Colonic mucosa (tissue), 4 donors: Measurements from ENCODE around the gene NCOA1. TPM values are rescaled to one million over a fixed set of nuclear protein-coding genes. Genes with fewer than 3 reads are reported as not detected.

Experiments used
- DNase-seq: peaks from one replicate; pipeline ENCODE4 v3.0.0-alpha.2; 2020
- H3K27ac ChIP-seq: fragments of 200-600 bp; one replicate; pipeline ENCODE4 v1.8.0; 2021
- H3K27me3 ChIP-seq: fragments of 200-600 bp; one replicate; pipeline ENCODE4 v1.8.0; 2021
- H3K36me3 ChIP-seq: fragments of 200-600 bp; one replicate; pipeline ENCODE4 v1.8.0; 2021
- H3K4me1 ChIP-seq: fragments of 200-600 bp; one replicate; pipeline ENCODE4 v1.8.0; 2021; ENCODE audit warnings: mild to moderate bottlenecking
- H3K4me3 ChIP-seq: fragments of 200-600 bp; one replicate; pipeline ENCODE4 v1.8.0; 2021
- H3K9ac ChIP-seq, 2 donors: one replicate each; pipeline ENCODE4 v1.7.0; 2013; ENCODE audit warnings: control low read depth in 2 of 2, low read depth in 2 of 2, low read length in 2 of 2
- H3K9me3 ChIP-seq: fragments of 200-600 bp; one replicate; pipeline ENCODE4 v1.8.0; 2021
- intact Hi-C: fragments of 100-400 bp; cut with DNase I; formaldehyde crosslinking; loops from one replicate; pipeline ENCODE4 v1.14.1; 2022
- total RNA-seq, 2 donors: library from RNA; stranded (reverse); fragmentation: NEBNext Ultra II Directional in 1 of 2; extraction: Animal tissue kit (Norgen Biotek cat#: 25700) in 1 of 2; gene quantifications; one replicate each; pipeline ENCODE4 v1.2.1, GENCODE V29; 2021
- TF ChIP-seq, protein P1 (sequence below): fragments of 200-600 bp; IDR thresholded peaks from one replicate; pipeline ENCODE4 v1.8.0; 2022; ENCODE audit warnings: antibody characterized with exemption, mild to moderate bottlenecking
- donor health status: healthy.
- donor health status: DM: no; HTN: no; CAD: no.
- donor health status: DM: no; HTN: no; CAD: no.

The NCOA1 gene
- total RNA-seq, 2 donors from 2014 or later: 24.8 to 35.2 TPM

DNA sequence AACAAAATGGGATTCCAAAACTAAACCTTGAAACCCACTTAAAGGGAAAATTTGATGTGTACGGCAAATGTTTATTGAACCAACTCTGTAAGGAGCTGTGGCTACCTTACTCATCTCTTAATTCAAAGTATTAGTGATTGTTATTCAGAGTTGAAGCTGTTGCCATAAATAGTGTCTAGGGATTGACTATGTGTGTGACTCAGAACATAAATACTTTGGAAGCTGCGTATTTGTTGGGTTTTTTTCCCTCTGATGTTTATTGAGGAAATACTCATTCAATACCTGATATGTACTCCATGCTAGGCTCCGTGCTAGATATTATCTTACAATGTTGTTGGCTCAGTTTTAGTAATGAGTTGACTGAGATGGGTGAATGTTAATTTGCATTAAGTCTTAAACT lies 211.7 kb downstream of the NCOA1 start:
- Histone ChIP-seq H3K9me3 (no peaks in the 10 kb centered on the region), H3K4me3 (no peak overlapping the region), H3K9ac (no peak overlapping the region), H3K27me3 (no peaks in the 10 kb centered on the region), H3K36me3 (no peaks in the 10 kb centered on the region), H3K4me1 (no peaks in the 10 kb centered on the region), H3K27ac (no peak overlapping the region)
- no peak for DNase-seq
- TF ChIP-seq, protein P1, sequence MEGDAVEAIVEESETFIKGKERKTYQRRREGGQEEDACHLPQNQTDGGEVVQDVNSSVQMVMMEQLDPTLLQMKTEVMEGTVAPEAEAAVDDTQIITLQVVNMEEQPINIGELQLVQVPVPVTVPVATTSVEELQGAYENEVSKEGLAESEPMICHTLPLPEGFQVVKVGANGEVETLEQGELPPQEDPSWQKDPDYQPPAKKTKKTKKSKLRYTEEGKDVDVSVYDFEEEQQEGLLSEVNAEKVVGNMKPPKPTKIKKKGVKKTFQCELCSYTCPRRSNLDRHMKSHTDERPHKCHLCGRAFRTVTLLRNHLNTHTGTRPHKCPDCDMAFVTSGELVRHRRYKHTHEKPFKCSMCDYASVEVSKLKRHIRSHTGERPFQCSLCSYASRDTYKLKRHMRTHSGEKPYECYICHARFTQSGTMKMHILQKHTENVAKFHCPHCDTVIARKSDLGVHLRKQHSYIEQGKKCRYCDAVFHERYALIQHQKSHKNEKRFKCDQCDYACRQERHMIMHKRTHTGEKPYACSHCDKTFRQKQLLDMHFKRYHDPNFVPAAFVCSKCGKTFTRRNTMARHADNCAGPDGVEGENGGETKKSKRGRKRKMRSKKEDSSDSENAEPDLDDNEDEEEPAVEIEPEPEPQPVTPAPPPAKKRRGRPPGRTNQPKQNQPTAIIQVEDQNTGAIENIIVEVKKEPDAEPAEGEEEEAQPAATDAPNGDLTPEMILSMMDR: no peak
- intact Hi-C loops: no loop called here

DNA sequence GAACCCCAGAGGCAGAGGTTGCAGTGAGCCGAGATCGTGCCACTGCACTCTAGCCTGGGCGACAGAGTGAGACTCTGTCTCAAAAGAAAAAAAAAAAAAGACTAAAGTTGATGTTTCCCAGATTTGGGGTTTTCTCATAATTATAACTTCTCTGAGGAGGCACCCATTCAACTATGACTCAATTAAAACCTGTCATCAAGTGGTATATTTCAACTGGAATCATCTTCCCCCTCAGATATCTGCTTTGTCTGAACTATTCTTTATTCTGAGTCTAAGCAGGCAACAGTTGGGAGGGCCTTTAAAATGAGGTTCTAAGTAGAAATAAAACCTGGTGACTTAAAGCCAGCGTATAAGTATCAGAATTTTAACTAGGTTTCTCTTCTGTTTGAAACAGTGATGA lies 213.6 kb downstream of the NCOA1 start:
- Histone ChIP-seq H3K27ac (no peak overlapping the region), H3K4me3 (no peak overlapping the region), H3K36me3 (no peaks in the 10 kb centered on the region), H3K9ac (no peak overlapping the region), H3K27me3 (no peaks in the 10 kb centered on the region), H3K4me1 (no peaks in the 10 kb centered on the region), H3K9me3 (no peaks in the 10 kb centered on the region)
- DNase-seq: no peak
- TF ChIP-seq, protein P1: no peak
- intact Hi-C loops: no loop called here

GRCh38 chr2:24707143-24707542 lies 216.1 kb downstream of the NCOA1 start:
- H3K4me1 ChIP-seq: no peaks in the 10 kb centered on the region
- no peak overlapping the region for H3K4me3 ChIP-seq
- TF ChIP-seq, protein P1: no peak
- no peak overlapping the region for H3K9ac ChIP-seq
- DNase-seq: no peak
- H3K36me3 ChIP-seq: no peaks in the 10 kb centered on the region
- intact Hi-C loops: no loop called here
- no peaks in the 10 kb centered on the region for H3K9me3 ChIP-seq
- no peak overlapping the region for H3K27ac ChIP-seq
- no peaks in the 10 kb centered on the region for H3K27me3 ChIP-seq

DNA sequence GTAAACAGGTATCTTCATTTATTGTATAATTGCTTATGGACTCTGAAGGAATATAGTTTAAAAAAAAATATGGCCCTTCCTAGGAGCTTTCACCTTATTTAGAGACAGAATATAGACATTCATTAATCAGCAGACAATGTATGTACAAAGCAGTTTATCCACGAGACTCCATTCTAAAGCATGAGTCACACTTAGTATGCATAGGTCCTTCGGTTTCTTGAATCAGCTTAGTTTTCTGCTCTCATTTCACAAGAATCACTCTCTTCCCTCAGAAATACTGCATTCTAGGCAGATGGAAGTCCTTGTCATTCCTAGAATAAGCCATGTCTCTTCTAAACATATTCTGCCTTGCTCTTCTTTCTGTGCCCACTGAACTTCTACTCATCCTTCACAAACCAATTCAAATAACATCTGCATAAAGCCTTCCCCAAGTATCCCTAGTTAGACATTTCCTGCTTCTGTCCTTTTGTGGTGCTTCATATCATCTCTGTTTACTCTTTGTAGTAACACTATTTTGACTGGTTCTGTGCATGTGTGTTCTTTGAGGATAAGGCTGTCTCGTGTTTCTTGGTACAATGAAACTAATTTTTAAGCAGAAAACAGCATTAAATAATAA lies 217.6 kb downstream of the NCOA1 start:
- Histone ChIP-seq H3K27ac (no peak overlapping the region), H3K27me3 (no peaks in the 10 kb centered on the region), H3K4me1 (no peaks in the 10 kb centered on the region), H3K9me3 (no peaks in the 10 kb centered on the region), H3K9ac (no peak overlapping the region), H3K36me3 (no peaks in the 10 kb centered on the region), H3K4me3 (no peak overlapping the region)
- TF ChIP-seq, protein P1: no peak
- DNase-seq: no peak
- intact Hi-C loops: no loop called here

- Histone ChIP-seq H3K4me1 (no peaks in the 10 kb centered on the region), H3K4me3 (no peak overlapping the region), H3K27me3 (no peaks in the 10 kb centered on the region), H3K9me3 (no peaks in the 10 kb centered on the region), H3K27ac (no peak overlapping the region), H3K36me3 (no peaks in the 10 kb centered on the region), H3K9ac (no peak overlapping the region)
- TF ChIP-seq, protein P1: no peak
- no peak for DNase-seq
- intact Hi-C loops: no loop called here
Measured at GRCh38 chr2:24710806-24711205, 219.8 kb downstream of the NCOA1 start.
